H7 (cell line): ENCODE measurements around the gene SLC35F3. TPM values are rescaled to one million over a fixed set of nuclear protein-coding genes. Genes with fewer than 3 reads are reported as not detected.
"Not testable (repeated sequence)": the region's sequence is repeated elsewhere in the genome, so short reads cannot be mapped to it uniquely, and the experiment has no call there.

Experiments used
- DNase-seq: peaks from one replicate; pipeline ENCODE4 v3.0.0; 2012
- H3K27me3 ChIP-seq: 2 replicates; pipeline ENCODE4 v1.6.0; 2011; ENCODE audit warnings: mild to moderate bottlenecking, low read length; ENCODE audit not compliant: control insufficient read depth, insufficient read depth
- H3K36me3 ChIP-seq: replicated peaks from 2 replicates; pipeline ENCODE4 v1.5.1; 2011; ENCODE audit warnings: low read length; ENCODE audit not compliant: control insufficient read depth, insufficient read depth
- H3K4me3 ChIP-seq: 2 replicates; pipeline ENCODE4 v1.5.1; 2011; ENCODE audit warnings: low read depth, mild to moderate bottlenecking, control low read depth, low read length, moderate library complexity; ENCODE audit not compliant: insufficient read depth
- total RNA-seq: library from RNA; depleted of rRNA; stranded (reverse); fragments of >200 nt; shearing (Covaris generic); gene quantifications from 2 replicates; pipeline ENCODE4 v1.2.3, GENCODE V29; 2014

SLC35F3 gene
- total RNA-seq, 1 experiment from 2014 or later, result 7.2 TPM

GRCh38 chr1:234231061-234231892, 326.8 kb downstream of the SLC35F3 start:
- Histone ChIP-seq H3K27me3 (no peaks in the 10 kb centered on the region), H3K36me3 (no peaks in the 10 kb centered on the region), H3K4me3 (no peak overlapping the region; the same call in 1 of the 2 replicates)
- peak; percentile 88 for DNase-seq

- no peak for DNase-seq
- Histone ChIP-seq H3K36me3 (no peaks in the 10 kb centered on the region), H3K4me3 (no peak overlapping the region), H3K27me3 (no peaks in the 10 kb centered on the region)
These were observed 327.4 kb downstream of the SLC35F3 start for GRCh38 chr1:234231893-234232276.

GRCh38 chr1:234234199-234234598, 329.7 kb downstream of the SLC35F3 start:
- no peaks in the 10 kb centered on the region for H3K27me3 ChIP-seq
- no peaks in the 10 kb centered on the region for H3K36me3 ChIP-seq
- H3K4me3 ChIP-seq, result no peak overlapping the region
- no peak for DNase-seq

GRCh38 chr1:234235434-234235881, 331.0 kb downstream of the SLC35F3 start:
- DNase-seq, result no peak
- Histone ChIP-seq H3K27me3 (no peaks in the 10 kb centered on the region), H3K36me3 (no peaks in the 10 kb centered on the region), H3K4me3 (no peak overlapping the region)

- DNase-seq, result no peak
- no peaks in the 10 kb centered on the region for H3K27me3 ChIP-seq
- H3K36me3 ChIP-seq, result no peaks in the 10 kb centered on the region
- no peak overlapping the region for H3K4me3 ChIP-seq
These were observed 332.9 kb downstream of the SLC35F3 start for GRCh38 chr1:234237393-234237792.

- DNase-seq, result no peak
- no peaks in the 10 kb centered on the region for H3K27me3 ChIP-seq
These were observed 333.6 kb downstream of the SLC35F3 start for GRCh38 chr1:234238060-234238459.

GRCh38 chr1:234239515-234239914, 335.0 kb downstream of the SLC35F3 start:
- DNase-seq, result no peak
- H3K4me3 ChIP-seq, result no peak overlapping the region
- no peaks in the 10 kb centered on the region for H3K36me3 ChIP-seq
- H3K27me3 ChIP-seq, result no peaks in the 10 kb centered on the region

More at GRCh38 chr1:234238060-234238459, 333.6 kb downstream of the SLC35F3 start:
- H3K4me3 ChIP-seq, result no peak overlapping the region
- no peaks in the 10 kb centered on the region for H3K36me3 ChIP-seq

- H3K4me3 ChIP-seq, result no peak overlapping the region
- no peaks in the 10 kb centered on the region for H3K36me3 ChIP-seq
- DNase-seq, result no peak
- no peaks in the 10 kb centered on the region for H3K27me3 ChIP-seq
These were observed 335.5 kb downstream of the SLC35F3 start for GRCh38 chr1:234239936-234240335.

- no peak overlapping the region for H3K4me3 ChIP-seq
- no peaks in the 10 kb centered on the region for H3K36me3 ChIP-seq
- no peak for DNase-seq
- no peaks in the 10 kb centered on the region for H3K27me3 ChIP-seq
These were observed 336.2 kb downstream of the SLC35F3 start for GRCh38 chr1:234240680-234241079.

GRCh38 chr1:234241941-234242490, 337.5 kb downstream of the SLC35F3 start:
- DNase-seq, result no peak
- Histone ChIP-seq H3K27me3 (no peaks in the 10 kb centered on the region), H3K4me3 (no peak overlapping the region), H3K36me3 (no peaks in the 10 kb centered on the region)

GRCh38 chr1:234243521-234244260, 339.2 kb downstream of the SLC35F3 start:
- DNase-seq, result no peak
- Histone ChIP-seq H3K36me3 (no peaks in the 10 kb centered on the region), H3K27me3 (no peaks in the 10 kb centered on the region), H3K4me3 (no peak overlapping the region)

- no peak for DNase-seq
- Histone ChIP-seq H3K27me3 (no peaks in the 10 kb centered on the region), H3K36me3 (no peaks in the 10 kb centered on the region), H3K4me3 (no peak overlapping the region)
These were observed 340.0 kb downstream of the SLC35F3 start for GRCh38 chr1:234244482-234244881.

- no peaks in the 10 kb centered on the region for H3K27me3 ChIP-seq
- no peaks in the 10 kb centered on the region for H3K36me3 ChIP-seq
- H3K4me3 ChIP-seq, result no peak overlapping the region
- DNase-seq, result no peak
These were observed 342.2 kb downstream of the SLC35F3 start for GRCh38 chr1:234246638-234247116.

- not testable (repeated sequence) for H3K27me3 ChIP-seq, DNase-seq, H3K36me3 ChIP-seq, H3K4me3 ChIP-seq
These were observed 343.3 kb downstream of the SLC35F3 start for GRCh38 chr1:234247746-234248145.

GRCh38 chr1:234250747-234251146, 346.3 kb downstream of the SLC35F3 start:
- no peak overlapping the region for H3K4me3 ChIP-seq
- H3K36me3 ChIP-seq, result no peaks in the 10 kb centered on the region
- DNase-seq, result peak; percentile 50
- H3K27me3 ChIP-seq, result no peaks in the 10 kb centered on the region
